ENCODE measurements around the gene PARL.

The PARL gene

GRCh38 chr3:183807209-183807728 is 77.4 kb downstream of the PARL start:
- DNase-seq (ENCODE audit: extremely low read depth, insufficient read length) = no peak
- no peak for TF ChIP-seq CTCF (IDR thresholded peaks at IDR 0.05; ENCODE audit: insufficient read depth, low read length, poor library complexity, severe bottlenecking)
- no peaks in the 10 kb centered on the region for H3K27me3 ChIP-seq (replicated peaks; ENCODE audit: control insufficient read depth, insufficient read depth, low read length)
- peaks cover 38% of the 10 kb centered on the region for H3K36me3 ChIP-seq (ENCODE audit: control insufficient read depth, insufficient read depth, low read length)
- no peak overlapping the region for H3K4me3 ChIP-seq (replicated peaks; ENCODE audit: low read depth, low read length)

GRCh38 chr3:183802989-183803388 is 81.7 kb downstream of the PARL start:
- Histone ChIP-seq H3K4me3 (replicated peaks; ENCODE audit: low read depth, low read length) (no peak overlapping the region), H3K36me3 (ENCODE audit: control insufficient read depth, insufficient read depth, low read length) (peaks cover 42% of the 10 kb centered on the region), H3K27me3 (replicated peaks; ENCODE audit: control insufficient read depth, insufficient read depth, low read length) (no peaks in the 10 kb centered on the region)
- TF ChIP-seq CTCF (IDR thresholded peaks at IDR 0.05; ENCODE audit: insufficient read depth, low read length, poor library complexity, severe bottlenecking) = no peak
- DNase-seq (ENCODE audit: extremely low read depth, insufficient read length) = no peak

GRCh38 chr3:183801601-183802000 is 83.1 kb downstream of the PARL start:
- no peaks in the 10 kb centered on the region for H3K27me3 ChIP-seq (replicated peaks; ENCODE audit: control insufficient read depth, insufficient read depth, low read length)
- H3K36me3 ChIP-seq (ENCODE audit: control insufficient read depth, insufficient read depth, low read length) = peaks cover 35% of the 10 kb centered on the region
- DNase-seq (ENCODE audit: extremely low read depth, insufficient read length) = no peak
- H3K4me3 ChIP-seq (replicated peaks; ENCODE audit: low read depth, low read length) = no peak overlapping the region
- TF ChIP-seq CTCF (IDR thresholded peaks at IDR 0.05; ENCODE audit: insufficient read depth, low read length, poor library complexity, severe bottlenecking) = no peak

GRCh38 chr3:183800243-183800863 is 84.3 kb downstream of the PARL start:
- no peak overlapping the region for H3K4me3 ChIP-seq (replicated peaks; ENCODE audit: low read depth, low read length)
- peaks cover 35% of the 10 kb centered on the region for H3K36me3 ChIP-seq (ENCODE audit: control insufficient read depth, insufficient read depth, low read length)
- DNase-seq (ENCODE audit: extremely low read depth, insufficient read length) = no peak
- TF ChIP-seq CTCF (IDR thresholded peaks at IDR 0.05; ENCODE audit: insufficient read depth, low read length, poor library complexity, severe bottlenecking) = no peak
- H3K27me3 ChIP-seq (replicated peaks; ENCODE audit: control insufficient read depth, insufficient read depth, low read length) = no peaks in the 10 kb centered on the region

- Histone ChIP-seq H3K4me3 (replicated peaks; ENCODE audit: low read depth, low read length) (no peak overlapping the region), H3K36me3 (ENCODE audit: control insufficient read depth, insufficient read depth, low read length) (peaks cover 34% of the 10 kb centered on the region), H3K27me3 (replicated peaks; ENCODE audit: control insufficient read depth, insufficient read depth, low read length) (no peaks in the 10 kb centered on the region)
- no peak for TF ChIP-seq CTCF (IDR thresholded peaks at IDR 0.05; ENCODE audit: insufficient read depth, low read length, poor library complexity, severe bottlenecking)
- no peak for DNase-seq (ENCODE audit: extremely low read depth, insufficient read length)
These were observed 85.2 kb downstream of the PARL start for GRCh38 chr3:183799461-183799860.

GRCh38 chr3:183797996-183798395 is 86.7 kb downstream of the PARL start:
- DNase-seq (ENCODE audit: extremely low read depth, insufficient read length) = no peak
- no peak for TF ChIP-seq CTCF (IDR thresholded peaks at IDR 0.05; ENCODE audit: insufficient read depth, low read length, poor library complexity, severe bottlenecking)
- H3K27me3 ChIP-seq (replicated peaks; ENCODE audit: control insufficient read depth, insufficient read depth, low read length) = no peaks in the 10 kb centered on the region
- peaks cover 28% of the 10 kb centered on the region for H3K36me3 ChIP-seq (ENCODE audit: control insufficient read depth, insufficient read depth, low read length)
- H3K4me3 ChIP-seq (replicated peaks; ENCODE audit: low read depth, low read length) = no peak overlapping the region
